ENCODE data around the gene GPR17.

Gene GPR17

DNA sequence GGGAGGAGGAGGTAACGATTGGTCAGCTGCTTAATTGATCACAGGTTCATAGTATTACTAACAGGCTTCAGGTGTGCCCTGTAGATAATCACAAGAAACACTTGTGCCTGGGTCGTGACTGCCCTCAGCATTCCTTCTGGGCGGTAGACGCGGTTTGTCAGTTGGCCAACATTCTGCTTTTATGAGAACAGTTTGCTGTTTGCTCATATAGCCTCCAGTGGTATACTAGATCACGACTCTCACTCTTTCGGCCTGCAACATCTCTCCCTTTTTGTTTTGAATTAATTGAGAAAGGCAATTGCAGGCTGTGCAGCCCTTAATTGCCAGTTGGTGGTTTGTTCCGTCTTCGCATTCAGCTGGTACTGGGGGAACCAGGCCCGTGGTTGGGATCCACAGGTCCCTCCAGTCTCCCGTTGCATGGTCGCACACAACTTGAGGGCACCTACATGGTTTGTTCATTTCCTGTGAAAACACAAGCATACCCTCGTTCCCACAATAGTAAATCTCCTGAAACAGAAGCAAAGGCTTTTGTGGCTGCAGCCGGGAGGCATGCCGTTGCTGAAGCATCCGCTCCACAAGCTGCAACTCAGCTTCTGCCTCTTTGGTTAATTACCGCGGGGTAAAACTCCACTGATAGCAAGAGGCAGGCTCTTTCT lies 30.3 kb upstream of the GPR17 start:
- no peak for DNase-seq (ENCODE audit: low read depth)
- no peak overlapping the region for H3K4me3 ChIP-seq (ENCODE audit: low read depth, low read length)
- TF ChIP-seq, protein P1, sequence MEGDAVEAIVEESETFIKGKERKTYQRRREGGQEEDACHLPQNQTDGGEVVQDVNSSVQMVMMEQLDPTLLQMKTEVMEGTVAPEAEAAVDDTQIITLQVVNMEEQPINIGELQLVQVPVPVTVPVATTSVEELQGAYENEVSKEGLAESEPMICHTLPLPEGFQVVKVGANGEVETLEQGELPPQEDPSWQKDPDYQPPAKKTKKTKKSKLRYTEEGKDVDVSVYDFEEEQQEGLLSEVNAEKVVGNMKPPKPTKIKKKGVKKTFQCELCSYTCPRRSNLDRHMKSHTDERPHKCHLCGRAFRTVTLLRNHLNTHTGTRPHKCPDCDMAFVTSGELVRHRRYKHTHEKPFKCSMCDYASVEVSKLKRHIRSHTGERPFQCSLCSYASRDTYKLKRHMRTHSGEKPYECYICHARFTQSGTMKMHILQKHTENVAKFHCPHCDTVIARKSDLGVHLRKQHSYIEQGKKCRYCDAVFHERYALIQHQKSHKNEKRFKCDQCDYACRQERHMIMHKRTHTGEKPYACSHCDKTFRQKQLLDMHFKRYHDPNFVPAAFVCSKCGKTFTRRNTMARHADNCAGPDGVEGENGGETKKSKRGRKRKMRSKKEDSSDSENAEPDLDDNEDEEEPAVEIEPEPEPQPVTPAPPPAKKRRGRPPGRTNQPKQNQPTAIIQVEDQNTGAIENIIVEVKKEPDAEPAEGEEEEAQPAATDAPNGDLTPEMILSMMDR (IDR thresholded peaks at IDR 0.05; ENCODE audit: insufficient read depth, low read depth, low read length, missing control alignments) = no peak

DNA sequence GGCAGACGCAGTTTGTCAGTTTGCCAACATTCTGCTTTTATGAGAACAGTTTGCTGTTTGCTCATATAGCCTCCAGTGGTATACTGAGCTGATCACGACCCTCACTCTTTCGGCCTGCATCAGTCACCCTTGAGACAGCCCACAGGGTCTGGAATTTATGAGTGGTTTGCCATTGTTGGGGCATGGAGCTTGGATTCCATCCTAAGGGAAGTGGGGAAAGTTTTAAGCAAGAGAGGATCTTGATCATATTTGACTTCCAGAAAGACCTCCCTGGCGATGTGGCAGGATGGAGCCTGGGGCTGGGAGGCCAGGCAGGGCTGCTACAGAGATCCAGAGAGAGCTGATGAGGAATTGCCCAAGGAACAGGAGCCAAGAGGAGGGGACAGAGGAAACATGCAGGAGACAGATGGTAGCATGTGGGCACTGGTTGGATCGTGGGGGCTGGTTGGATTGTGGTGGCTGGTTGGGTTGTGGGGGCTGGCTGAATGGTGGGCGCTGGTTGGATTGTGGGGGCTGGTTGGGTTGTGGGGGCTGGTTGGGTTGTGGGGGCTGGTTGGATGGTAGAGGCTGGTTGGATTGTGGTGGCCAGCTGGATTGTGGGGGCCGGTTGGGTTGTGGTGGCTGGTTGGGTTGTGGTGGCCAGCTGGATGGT lies 27.3 kb upstream of the GPR17 start:
- TF ChIP-seq, protein P1 (IDR thresholded peaks at IDR 0.05; ENCODE audit: insufficient read depth, low read depth, low read length, missing control alignments) = no peak
- DNase-seq (ENCODE audit: low read depth) = no peak
- no peak overlapping the region for H3K4me3 ChIP-seq (ENCODE audit: low read depth, low read length)

DNA sequence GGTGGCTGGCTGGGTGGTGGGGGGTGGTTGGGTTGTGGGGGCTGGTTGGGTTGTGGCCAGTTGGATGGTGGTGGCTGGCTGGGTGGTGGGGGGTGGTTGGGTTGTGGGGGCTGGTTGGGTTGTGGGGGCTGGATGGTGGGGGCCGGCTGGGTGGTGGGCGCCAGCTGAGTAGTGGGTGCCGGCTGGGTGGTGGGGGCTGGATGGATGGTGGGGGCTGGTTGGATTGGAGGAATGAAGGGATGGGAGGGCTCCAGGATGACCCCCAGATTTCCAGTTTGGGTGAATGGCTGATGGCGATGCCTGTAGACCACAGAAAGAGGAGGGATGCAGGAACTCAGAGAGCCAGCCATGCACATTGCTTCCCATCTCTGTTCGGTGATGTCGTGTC lies 26.8 kb upstream of the GPR17 start:
- no peak for DNase-seq (ENCODE audit: low read depth)
- H3K4me3 ChIP-seq (ENCODE audit: low read depth, low read length) = no peak overlapping the region
- TF ChIP-seq, protein P1 (IDR thresholded peaks at IDR 0.05; ENCODE audit: insufficient read depth, low read depth, low read length, missing control alignments) = no peak

DNA sequence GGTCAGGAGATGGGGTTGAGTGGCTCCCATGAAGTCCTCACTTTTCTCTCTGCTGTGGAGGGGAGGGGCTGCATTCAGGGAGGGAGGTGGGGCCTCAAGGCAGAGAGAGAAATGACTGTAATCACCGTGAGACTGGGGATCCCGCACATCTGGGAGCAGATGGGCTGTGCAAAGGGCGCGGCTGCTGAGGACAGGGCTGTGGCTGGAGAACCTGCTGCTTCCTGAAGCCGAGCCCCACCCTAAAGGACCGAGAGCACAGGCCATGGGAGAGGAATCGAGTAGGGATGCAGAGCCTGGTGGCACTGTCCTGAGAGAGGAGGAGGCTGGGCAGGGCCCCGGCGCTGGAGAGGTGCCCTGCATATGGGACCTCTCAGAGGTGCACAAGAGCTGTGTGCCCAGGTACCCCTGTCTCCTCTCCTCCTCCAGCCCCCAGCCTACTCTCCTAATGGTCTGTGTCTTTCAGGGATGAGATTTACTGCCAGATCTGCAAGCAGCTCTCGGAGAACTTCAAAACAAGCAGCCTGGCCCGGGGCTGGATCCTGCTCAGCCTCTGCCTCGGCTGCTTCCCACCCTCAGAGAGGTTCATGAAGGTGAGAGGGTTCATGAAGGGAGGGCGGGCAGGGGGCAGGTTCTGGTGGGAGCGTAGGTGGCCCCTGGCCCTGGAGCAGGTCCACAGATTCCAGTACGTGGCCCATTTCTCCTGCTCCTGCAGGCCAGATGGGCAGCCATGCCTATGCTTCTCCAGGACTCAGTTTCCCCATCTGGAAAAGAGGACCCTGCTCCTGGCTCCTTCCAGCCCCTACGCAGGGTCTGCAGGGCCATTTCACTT lies 25.9 kb upstream of the GPR17 start:
- no peak overlapping the region for H3K4me3 ChIP-seq (ENCODE audit: low read depth, low read length)
- DNase-seq (ENCODE audit: low read depth) = no peak
- TF ChIP-seq, protein P1 (IDR thresholded peaks at IDR 0.05; ENCODE audit: insufficient read depth, low read depth, low read length, missing control alignments) = no peak

DNA sequence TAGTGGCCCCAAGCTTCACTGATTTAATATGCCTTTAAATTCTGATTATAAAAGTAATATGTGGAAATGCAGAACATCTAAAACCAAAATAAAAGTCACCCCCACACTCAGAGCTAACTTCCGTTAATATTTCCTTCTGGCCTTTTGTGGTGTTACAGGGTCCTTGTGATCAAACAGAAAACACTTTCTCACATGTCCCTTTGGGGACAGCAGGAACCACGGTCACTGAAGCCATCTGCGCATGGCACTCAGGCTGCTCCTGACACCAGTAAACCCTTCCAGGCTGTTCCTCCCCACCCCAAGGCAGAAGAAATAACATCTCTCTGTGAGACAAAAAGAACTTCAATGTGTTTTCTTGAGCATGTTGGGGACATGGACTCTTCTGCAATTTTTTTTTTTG lies 25.1 kb upstream of the GPR17 start:
- TF ChIP-seq, protein P1 (IDR thresholded peaks at IDR 0.05; ENCODE audit: insufficient read depth, low read depth, low read length, missing control alignments) = no peak
- no peak overlapping the region for H3K4me3 ChIP-seq (ENCODE audit: low read depth, low read length)
- DNase-seq (ENCODE audit: low read depth) = no peak

DNA sequence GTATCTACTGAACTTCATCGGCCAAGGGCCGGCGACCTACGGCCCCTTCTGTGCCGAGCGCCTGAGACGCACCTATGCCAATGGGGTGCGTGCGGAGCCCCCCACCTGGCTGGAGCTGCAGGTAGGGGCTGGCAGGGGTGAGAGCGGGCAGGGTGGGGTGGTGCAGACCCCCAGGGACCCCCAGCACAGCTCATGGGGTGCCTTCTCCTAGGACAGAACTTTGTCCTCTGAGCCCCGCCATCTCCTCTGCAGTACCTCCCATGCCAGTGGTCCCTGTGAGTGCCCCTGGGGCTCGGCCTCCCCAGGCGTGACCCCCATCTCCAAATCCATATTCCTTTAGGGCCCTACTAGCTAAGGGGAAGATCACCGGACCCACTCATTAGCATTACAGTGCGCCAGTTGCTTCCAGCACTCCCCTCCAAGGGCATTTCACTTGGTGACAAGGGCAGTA lies 23.9 kb upstream of the GPR17 start:
- H3K4me3 ChIP-seq (ENCODE audit: low read depth, low read length) = no peak overlapping the region
- DNase-seq (ENCODE audit: low read depth) = no peak
- TF ChIP-seq, protein P1 (IDR thresholded peaks at IDR 0.05; ENCODE audit: insufficient read depth, low read depth, low read length, missing control alignments) = no peak

All from GM12865 (cell line).